GM12872 (cell line): Measurements from ENCODE around the gene GLRX2.

Experiments used
- CTCF ChIP-seq: IDR thresholded peaks from 3 replicates; pipeline ENCODE4 v1.5.1; 2011; ENCODE audit warnings: low read depth, mild to moderate bottlenecking, low read length, moderate library complexity; ENCODE audit not compliant: insufficient read depth

The GLRX2 gene

GRCh38 chr1:193118194-193118593 lies 13.0 kb upstream of the GLRX2 start:
- TF ChIP-seq CTCF = no peak

- no peak for TF ChIP-seq CTCF
Measured at GRCh38 chr1:193115629-193116227, 10.5 kb upstream of the GLRX2 start.

GRCh38 chr1:193114485-193115095 lies 9.4 kb upstream of the GLRX2 start:
- TF ChIP-seq CTCF = no peak

GRCh38 chr1:193113992-193114332 lies 8.7 kb upstream of the GLRX2 start:
- no peak for TF ChIP-seq CTCF

GRCh38 chr1:193113258-193113991 lies 8.2 kb upstream of the GLRX2 start:
- no peak for TF ChIP-seq CTCF

- no peak for TF ChIP-seq CTCF
Measured at GRCh38 chr1:193111641-193112090, 6.5 kb upstream of the GLRX2 start.

- no peak for TF ChIP-seq CTCF
Measured at GRCh38 chr1:193110864-193111263, 5.7 kb upstream of the GLRX2 start.
